Measurements from ENCODE around the gene C1orf159. TPM values are rescaled to one million over a fixed set of nuclear protein-coding genes. Genes with fewer than 3 reads are reported as not detected.

The C1orf159 gene
- total and polyA plus RNA-seq, 4 donors, result 3.9 to 7.0 (median 4.7) TPM

- 96% methylated on average over 29 of the region's 29 CpGs for WGBS
- no peaks in the 10 kb centered on the region for H3K27me3 ChIP-seq (ENCODE audit: control insufficient read depth in 4 of 4, insufficient read depth in 4 of 4, low read length in 3 of 4)
- DNase-seq (ENCODE audit: low spot score), result no peak
- H3K36me3 ChIP-seq (ENCODE audit: control insufficient read depth in 4 of 4, insufficient read depth in 3 of 4, low read depth in 1 of 4, low read length in 3 of 4), result peaks cover 0 to 17% (median 3%) of the 10 kb centered on the region in 4 donors
- H3K4me1 ChIP-seq (ENCODE audit: control insufficient read depth in 4 of 4, insufficient read depth in 4 of 4, low read length in 3 of 4), result no peaks in the 10 kb centered on the region
- no peak overlapping the region for H3K4me3 ChIP-seq (ENCODE audit: low read depth in 1 of 3, low read length in 3 of 3)
- TF ChIP-seq SP1 (IDR thresholded peaks at IDR 0.05) (no peak), FOXA2 (IDR thresholded peaks at IDR 0.05) (no peak), GABPA (IDR thresholded peaks at IDR 0.05 in 1 of 2, conservative IDR thresholded peaks at IDR 0.05 in 1 of 2) (no peak), ATF3 (IDR thresholded peaks at IDR 0.05) (no peak), EGR1 (IDR thresholded peaks at IDR 0.05; ENCODE audit: low read depth in 2 of 2) (no peak), RXRA (IDR thresholded peaks at IDR 0.05) (no peak), YY1 (IDR thresholded peaks at IDR 0.05) (no peak), HNF4G (IDR thresholded peaks at IDR 0.05) (no peak), NR2F2 (IDR thresholded peaks at IDR 0.05) (no peak), JUND (IDR thresholded peaks at IDR 0.05) (no peak), TAF1 (conservative IDR thresholded peaks at IDR 0.05) (no peak), FOXA1 (IDR thresholded peaks at IDR 0.05) (no peak), RAD21 (IDR thresholded peaks at IDR 0.05) (no peak)
- no peak overlapping the region for H3K9ac ChIP-seq (ENCODE audit: low read depth in 1 of 2, low read length in 2 of 2)
- no peaks in the 10 kb centered on the region for H3K9me3 ChIP-seq (ENCODE audit: control insufficient read depth in 4 of 4, low read length in 3 of 4)
- H3K27ac ChIP-seq (ENCODE audit: low read depth in 1 of 2, low read length in 2 of 2), result no peak overlapping the region
Observed at GRCh38 chr1:1052003-1052840, 63.7 kb downstream of the C1orf159 start.

- no peak overlapping the region for H3K4me3 ChIP-seq (ENCODE audit: low read depth in 1 of 3, low read length in 3 of 3)
- peaks cover 0 to 21% (median 5%) of the 10 kb centered on the region in 4 donors for H3K36me3 ChIP-seq (ENCODE audit: control insufficient read depth in 4 of 4, insufficient read depth in 3 of 4, low read depth in 1 of 4, low read length in 3 of 4)
- H3K9me3 ChIP-seq (ENCODE audit: control insufficient read depth in 4 of 4, low read length in 3 of 4), result no peaks in the 10 kb centered on the region
- WGBS, result 96% methylated on average over 46 of the region's 46 CpGs
- H3K27ac ChIP-seq (ENCODE audit: low read depth in 1 of 2, low read length in 2 of 2), result no peak overlapping the region
- DNase-seq (ENCODE audit: low spot score), result no peak
- TF ChIP-seq FOXA1 (IDR thresholded peaks at IDR 0.05) (no peak), EGR1 (IDR thresholded peaks at IDR 0.05; ENCODE audit: low read depth in 2 of 2) (no peak), REST (IDR thresholded peaks at IDR 0.05) (no peak), HNF4G (IDR thresholded peaks at IDR 0.05) (no peak), RXRA (IDR thresholded peaks at IDR 0.05) (no peak), HNF4A (conservative IDR thresholded peaks at IDR 0.05) (no peak), RAD21 (IDR thresholded peaks at IDR 0.05) (no peak), ZBTB33 (IDR thresholded peaks at IDR 0.05) (no peak), ATF3 (IDR thresholded peaks at IDR 0.05) (no peak), TAF1 (conservative IDR thresholded peaks at IDR 0.05) (no peak), CTCF (IDR thresholded peaks at IDR 0.05; ENCODE audit: low read depth, low read length, missing input control) (no peak), YY1 (IDR thresholded peaks at IDR 0.05) (no peak), NR2F2 (IDR thresholded peaks at IDR 0.05) (no peak)
- no peaks in the 10 kb centered on the region for H3K4me1 ChIP-seq (ENCODE audit: control insufficient read depth in 4 of 4, insufficient read depth in 4 of 4, low read length in 3 of 4)
- H3K27me3 ChIP-seq (ENCODE audit: control insufficient read depth in 4 of 4, insufficient read depth in 4 of 4, low read length in 3 of 4), result no peaks in the 10 kb centered on the region
- no peak overlapping the region for H3K9ac ChIP-seq (ENCODE audit: low read depth in 1 of 2, low read length in 2 of 2)
Observed at GRCh38 chr1:1051127-1051810, 64.6 kb downstream of the C1orf159 start.

Measured in liver (tissue), 9 donors.